ENCODE results near the gene ETV6. TPM values are rescaled to one million over a fixed set of nuclear protein-coding genes. Genes with fewer than 3 reads are reported as not detected.
A peak's percentile ranks its signal among the peaks of the same experiment; 100 is the strongest.

ETV6 gene
- total and polyA plus RNA-seq, 2 of the 8 experiments (the other 6 are each of a cell fraction or from before 2014, with no cell fraction given): 5.5 to 23.9 TPM

DNA sequence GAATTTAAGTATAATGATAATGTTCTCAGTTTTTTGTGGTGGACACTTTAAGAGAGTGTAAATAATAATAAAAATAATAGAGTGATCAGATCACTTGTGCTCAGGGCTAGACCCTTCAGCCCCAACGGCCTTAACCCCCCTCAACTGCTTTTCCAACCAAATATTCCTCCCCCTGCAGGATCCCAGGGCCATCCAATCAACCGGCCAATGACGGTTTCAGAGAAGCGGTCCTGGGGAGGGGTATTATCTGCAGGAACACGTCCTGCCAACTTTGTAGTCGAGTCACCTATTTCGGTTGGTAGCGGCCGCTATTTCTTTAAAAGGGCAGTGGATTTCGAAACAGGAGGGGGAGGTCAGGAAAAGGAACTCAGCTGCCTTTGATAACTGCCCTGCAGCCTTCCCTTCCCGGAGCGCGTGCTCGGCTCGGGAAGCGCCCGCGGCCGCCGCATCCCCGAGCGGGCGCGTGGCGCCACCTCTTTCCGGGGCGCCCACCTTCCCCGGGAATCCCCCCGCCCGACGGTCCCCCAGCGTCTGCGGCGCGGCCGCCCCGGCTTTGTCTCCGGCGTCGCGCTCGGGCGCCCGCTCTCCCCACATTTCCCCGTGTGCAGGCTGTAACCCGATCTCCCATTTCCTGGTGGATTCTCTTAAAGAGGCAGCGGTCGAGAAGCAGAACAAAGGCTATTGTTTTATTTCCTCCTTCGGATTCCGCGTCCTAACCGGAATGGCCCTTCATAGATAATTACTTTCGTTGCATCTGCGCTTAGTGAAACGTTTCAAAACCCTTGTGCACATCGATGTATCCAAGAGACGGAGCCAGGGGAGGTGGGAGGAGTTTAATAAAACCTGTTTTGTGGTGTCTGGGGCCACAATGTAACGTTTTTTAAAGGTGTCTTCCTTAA, 711 bp upstream of the ETV6 start (continued):
- TF ChIP-seq KDM1A (IDR thresholded peaks at IDR 0.05; ENCODE audit: borderline replicate concordance, low read length): peak; percentile 72; the same call in 1 of the 2 replicates
- no peak for TF ChIP-seq ZNF274 (IDR thresholded peaks at IDR 0.05; ENCODE audit: borderline replicate concordance, extremely low read depth, low read length)
- no peak for TF ChIP-seq NANOG (IDR thresholded peaks at IDR 0.05; ENCODE audit: insufficient read depth, low read depth, low read length, poor library complexity, severe bottlenecking)
- TF ChIP-seq CBX8 (IDR thresholded peaks at IDR 0.05; ENCODE audit: borderline replicate concordance, low read depth, low read length): no peak
- TF ChIP-seq POLR2A (IDR thresholded peaks at IDR 0.05; ENCODE audit: control extremely low read depth in 1 of 2, low read depth in 2 of 2, low read length in 2 of 2): peak in 1 of 2 experiments; percentile 35; a peak in 1 of 3 replicates
- no peak for TF ChIP-seq TEAD4 (IDR thresholded peaks at IDR 0.05; ENCODE audit: low read depth, low read length)
- peak; percentile 98 for TF ChIP-seq ASH2L (IDR thresholded peaks at IDR 0.05; ENCODE audit: low read length)
- 0 out of 4 replicates have a peak, but pooled peaks of 1 of the 2 experiments have one; percentile 19 for TF ChIP-seq SIN3A (conservative IDR thresholded peaks at IDR 0.05 in 1 of 2, IDR thresholded peaks at IDR 0.05 in 1 of 2; ENCODE audit: low read depth in 1 of 2, low read length in 2 of 2)
- TF ChIP-seq RNF2 (IDR thresholded peaks at IDR 0.05; ENCODE audit: borderline replicate concordance, low read depth, low read length, missing control alignments, poor library complexity, severe bottlenecking): no peak
- 0 out of 2 replicates have a peak, but pooled peaks have one; percentile 19 for TF ChIP-seq CREB1 (IDR thresholded peaks at IDR 0.05)
- TF ChIP-seq CEBPB (IDR thresholded peaks at IDR 0.05; ENCODE audit: low read depth, low read length): peak; percentile 83
- TF ChIP-seq CHD2 (IDR thresholded peaks at IDR 0.05; ENCODE audit: low read length): no peak
- TF ChIP-seq, protein P1, sequence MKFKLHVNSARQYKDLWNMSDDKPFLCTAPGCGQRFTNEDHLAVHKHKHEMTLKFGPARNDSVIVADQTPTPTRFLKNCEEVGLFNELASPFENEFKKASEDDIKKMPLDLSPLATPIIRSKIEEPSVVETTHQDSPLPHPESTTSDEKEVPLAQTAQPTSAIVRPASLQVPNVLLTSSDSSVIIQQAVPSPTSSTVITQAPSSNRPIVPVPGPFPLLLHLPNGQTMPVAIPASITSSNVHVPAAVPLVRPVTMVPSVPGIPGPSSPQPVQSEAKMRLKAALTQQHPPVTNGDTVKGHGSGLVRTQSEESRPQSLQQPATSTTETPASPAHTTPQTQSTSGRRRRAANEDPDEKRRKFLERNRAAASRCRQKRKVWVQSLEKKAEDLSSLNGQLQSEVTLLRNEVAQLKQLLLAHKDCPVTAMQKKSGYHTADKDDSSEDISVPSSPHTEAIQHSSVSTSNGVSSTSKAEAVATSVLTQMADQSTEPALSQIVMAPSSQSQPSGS (IDR thresholded peaks at IDR 0.05; ENCODE audit: low read length): no peak
- peak in 1 of 2 experiments; percentile 95; a peak in 1 of 3 replicates for TF ChIP-seq EP300 (IDR thresholded peaks at IDR 0.05; ENCODE audit: borderline replicate concordance in 1 of 2, low read depth in 2 of 2, low read length in 2 of 2)
- TF ChIP-seq GABPA (IDR thresholded peaks at IDR 0.05; ENCODE audit: borderline replicate concordance, insufficient read depth, low read length): no peak
- TF ChIP-seq HDAC2 (IDR thresholded peaks at IDR 0.05; ENCODE audit: borderline replicate concordance in 1 of 2, low read depth in 2 of 2, low read length in 2 of 2): peak in 1 of 2 experiments; percentile 55; a peak in 1 of 4 replicates
- no peak for TF ChIP-seq EZH2 (IDR thresholded peaks at IDR 0.05; ENCODE audit: low read depth, low read length, severe bottlenecking)
- TF ChIP-seq, protein P2, sequence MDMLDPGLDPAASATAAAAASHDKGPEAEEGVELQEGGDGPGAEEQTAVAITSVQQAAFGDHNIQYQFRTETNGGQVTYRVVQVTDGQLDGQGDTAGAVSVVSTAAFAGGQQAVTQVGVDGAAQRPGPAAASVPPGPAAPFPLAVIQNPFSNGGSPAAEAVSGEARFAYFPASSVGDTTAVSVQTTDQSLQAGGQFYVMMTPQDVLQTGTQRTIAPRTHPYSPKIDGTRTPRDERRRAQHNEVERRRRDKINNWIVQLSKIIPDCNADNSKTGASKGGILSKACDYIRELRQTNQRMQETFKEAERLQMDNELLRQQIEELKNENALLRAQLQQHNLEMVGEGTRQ (IDR thresholded peaks at IDR 0.05; ENCODE audit: low read length): no peak

Measured in H1 (cell line).